ENCODE results near the gene MRNIP. TPM values are rescaled to one million over a fixed set of nuclear protein-coding genes. Genes with fewer than 3 reads are reported as not detected.

MRNIP gene
- total RNA-seq, 2 donors from 2014 or later: 23.4 to 34.8 TPM

DNA sequence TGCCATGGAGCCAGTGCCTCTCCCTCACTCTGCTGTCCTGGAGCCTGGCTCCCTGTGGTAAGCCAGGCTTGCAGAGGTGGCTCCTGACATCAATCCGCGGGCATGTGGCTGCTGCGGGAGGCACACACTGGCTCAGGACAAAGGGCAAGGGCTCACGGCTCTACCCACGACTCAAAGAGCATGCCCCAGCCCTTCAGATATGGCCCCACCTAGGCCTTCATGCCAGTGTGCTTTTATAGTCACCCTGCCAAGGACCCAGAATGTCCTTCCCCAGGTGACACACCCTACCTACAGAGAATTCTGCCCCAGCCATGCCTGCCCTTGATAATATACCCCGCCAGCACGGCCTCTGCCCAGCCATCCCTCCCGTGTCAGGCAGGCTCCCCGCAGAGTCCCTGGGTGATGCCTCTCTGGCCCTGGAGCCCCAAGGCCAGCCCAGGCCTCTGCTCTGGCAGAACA lies 53.5 kb downstream of the MRNIP start:
- TF ChIP-seq, protein P1, sequence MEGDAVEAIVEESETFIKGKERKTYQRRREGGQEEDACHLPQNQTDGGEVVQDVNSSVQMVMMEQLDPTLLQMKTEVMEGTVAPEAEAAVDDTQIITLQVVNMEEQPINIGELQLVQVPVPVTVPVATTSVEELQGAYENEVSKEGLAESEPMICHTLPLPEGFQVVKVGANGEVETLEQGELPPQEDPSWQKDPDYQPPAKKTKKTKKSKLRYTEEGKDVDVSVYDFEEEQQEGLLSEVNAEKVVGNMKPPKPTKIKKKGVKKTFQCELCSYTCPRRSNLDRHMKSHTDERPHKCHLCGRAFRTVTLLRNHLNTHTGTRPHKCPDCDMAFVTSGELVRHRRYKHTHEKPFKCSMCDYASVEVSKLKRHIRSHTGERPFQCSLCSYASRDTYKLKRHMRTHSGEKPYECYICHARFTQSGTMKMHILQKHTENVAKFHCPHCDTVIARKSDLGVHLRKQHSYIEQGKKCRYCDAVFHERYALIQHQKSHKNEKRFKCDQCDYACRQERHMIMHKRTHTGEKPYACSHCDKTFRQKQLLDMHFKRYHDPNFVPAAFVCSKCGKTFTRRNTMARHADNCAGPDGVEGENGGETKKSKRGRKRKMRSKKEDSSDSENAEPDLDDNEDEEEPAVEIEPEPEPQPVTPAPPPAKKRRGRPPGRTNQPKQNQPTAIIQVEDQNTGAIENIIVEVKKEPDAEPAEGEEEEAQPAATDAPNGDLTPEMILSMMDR (IDR thresholded peaks at IDR 0.05): no peak
- TF ChIP-seq POLR2A (IDR thresholded peaks at IDR 0.05): peak in 1 of 3 donors; percentile 5
- intact Hi-C loops (cut with DNase I): loop anchor here (10.0 kb wide), 1 partner anchor 100 kb away; the partner anchor contains the start of gene TBC1D9B
- H3K27ac ChIP-seq: peak overlapping the region; percentile 85 to 95 (median 91)
- no peaks in the 10 kb centered on the region for H3K36me3 ChIP-seq (replicated peaks in 1 of 2; ENCODE audit: insufficient read depth in 1 of 2, low read depth in 2 of 2)
- H3K27me3 ChIP-seq: no peaks in the 10 kb centered on the region
- WGBS, 2 donors: 13 to 20% methylated on average over 8 to 9 of the region's 9 CpGs
- ATAC-seq (peak; percentile 2), DNase-seq (peak in 2 of 4 donors; percentile 39 to 52)
- peaks cover 52% of the 10 kb centered on the region for H3K4me1 ChIP-seq
- peak overlapping the region in 1 of 2 donors; percentile 72 for H3K4me3 ChIP-seq
- H3K9me3 ChIP-seq: no peaks in the 10 kb centered on the region

DNA sequence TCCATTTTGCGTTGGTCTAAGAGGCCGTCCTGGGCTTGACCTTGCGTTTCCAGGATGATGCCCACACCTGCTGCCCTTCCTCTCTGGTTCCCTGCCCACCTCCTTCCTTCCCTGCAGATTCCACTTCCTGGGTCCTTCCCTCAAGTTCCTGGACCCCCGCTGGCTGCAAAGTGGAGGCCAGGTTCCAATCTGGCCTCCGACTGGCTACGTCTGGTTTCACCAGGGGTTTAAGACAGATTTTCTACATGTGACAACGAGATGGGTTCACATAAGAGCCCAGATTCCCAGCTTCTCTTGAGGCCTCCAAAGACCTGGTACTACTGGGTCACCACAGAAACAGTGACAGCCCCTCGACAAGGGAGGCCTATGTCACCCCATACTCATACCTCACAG lies 54.1 kb downstream of the MRNIP start:
- no peaks in the 10 kb centered on the region for H3K9me3 ChIP-seq
- DNase-seq (no peak), ATAC-seq (no peak)
- no peak overlapping the region for H3K4me3 ChIP-seq
- WGBS, 2 donors: 73 to 81% methylated on average over 6 to 8 of the region's 8 CpGs
- H3K27ac ChIP-seq: peak overlapping the region in 3 of 4 donors; percentile 85 to 95 (median 94)
- intact Hi-C loops (cut with DNase I): loop anchor here (10.0 kb wide), 1 partner anchor 100 kb away; the partner anchor contains the start of gene TBC1D9B
- no peak for TF ChIP-seq POLR2A (IDR thresholded peaks at IDR 0.05)
- TF ChIP-seq, protein P1 (IDR thresholded peaks at IDR 0.05): no peak
- H3K4me1 ChIP-seq: peaks cover 52% of the 10 kb centered on the region
- H3K27me3 ChIP-seq: no peaks in the 10 kb centered on the region
- H3K36me3 ChIP-seq (replicated peaks in 1 of 2; ENCODE audit: insufficient read depth in 1 of 2, low read depth in 2 of 2): peaks cover 0 to 5% of the 10 kb centered on the region in 2 donors

DNA sequence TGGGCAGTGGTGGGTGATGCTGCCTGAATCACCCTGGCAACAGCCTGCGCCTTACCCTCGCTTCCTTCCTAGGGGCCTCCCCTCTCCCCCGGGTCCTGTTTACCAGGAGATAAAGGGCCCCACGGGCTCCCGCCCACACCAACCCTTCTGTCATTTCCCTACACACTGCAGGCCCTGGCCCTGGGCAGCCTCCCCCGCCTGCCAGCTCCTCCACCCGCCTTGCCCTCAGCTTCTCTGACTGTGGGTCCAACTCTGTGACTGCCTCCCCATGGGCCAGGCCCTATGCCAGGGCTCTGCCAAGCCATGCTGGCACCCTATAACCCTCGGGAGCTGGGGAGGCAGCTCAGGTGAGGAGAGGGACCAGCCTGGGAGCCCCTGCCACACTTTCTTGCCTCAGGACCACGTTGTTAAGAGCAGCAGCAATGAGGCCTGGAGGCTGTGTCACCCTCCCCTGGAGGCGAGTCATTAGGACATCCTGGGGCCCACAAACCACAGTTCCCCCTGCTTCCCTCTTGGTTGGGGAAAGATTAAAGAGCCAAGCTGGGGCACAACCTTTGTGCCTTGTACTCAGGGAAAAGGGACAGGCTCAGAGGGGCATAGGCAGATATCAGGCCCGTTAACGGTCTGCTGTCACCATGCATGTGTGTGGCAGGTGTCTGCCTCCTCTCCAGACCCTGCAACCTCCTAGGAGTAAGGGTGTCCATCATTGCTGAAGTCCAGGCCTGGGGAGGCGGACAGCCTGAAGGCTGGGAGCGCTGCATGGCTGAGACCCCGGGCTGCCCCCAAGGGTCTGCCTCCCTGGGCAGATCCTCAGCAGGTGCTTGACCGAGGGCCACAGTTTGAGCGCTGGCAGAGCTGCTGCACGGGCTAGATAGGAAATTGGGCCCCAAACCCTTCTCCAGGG lies 54.7 kb downstream of the MRNIP start:
- intact Hi-C loops (cut with DNase I): loop anchor here (10.0 kb wide), 1 partner anchor 101 kb away; the partner anchor contains the start of gene TBC1D9B
- Histone ChIP-seq H3K4me3 (no peak overlapping the region), H3K4me1 (peaks cover 52% of the 10 kb centered on the region), H3K27ac (peak overlapping the region in 2 of 4 donors; percentile 32 to 94), H3K27me3 (no peaks in the 10 kb centered on the region), H3K36me3 (replicated peaks in 1 of 2; ENCODE audit: insufficient read depth in 1 of 2, low read depth in 2 of 2) (peaks cover 0 to 12% of the 10 kb centered on the region in 2 donors), H3K9me3 (no peaks in the 10 kb centered on the region)
- no peak for ATAC-seq
- WGBS, 2 donors: 56 to 59% methylated on average over 11 to 17 of the region's 18 CpGs
- DNase-seq: no peak
- TF ChIP-seq POLR2A (IDR thresholded peaks at IDR 0.05): no peak
- TF ChIP-seq, protein P1 (IDR thresholded peaks at IDR 0.05): no peak

DNA sequence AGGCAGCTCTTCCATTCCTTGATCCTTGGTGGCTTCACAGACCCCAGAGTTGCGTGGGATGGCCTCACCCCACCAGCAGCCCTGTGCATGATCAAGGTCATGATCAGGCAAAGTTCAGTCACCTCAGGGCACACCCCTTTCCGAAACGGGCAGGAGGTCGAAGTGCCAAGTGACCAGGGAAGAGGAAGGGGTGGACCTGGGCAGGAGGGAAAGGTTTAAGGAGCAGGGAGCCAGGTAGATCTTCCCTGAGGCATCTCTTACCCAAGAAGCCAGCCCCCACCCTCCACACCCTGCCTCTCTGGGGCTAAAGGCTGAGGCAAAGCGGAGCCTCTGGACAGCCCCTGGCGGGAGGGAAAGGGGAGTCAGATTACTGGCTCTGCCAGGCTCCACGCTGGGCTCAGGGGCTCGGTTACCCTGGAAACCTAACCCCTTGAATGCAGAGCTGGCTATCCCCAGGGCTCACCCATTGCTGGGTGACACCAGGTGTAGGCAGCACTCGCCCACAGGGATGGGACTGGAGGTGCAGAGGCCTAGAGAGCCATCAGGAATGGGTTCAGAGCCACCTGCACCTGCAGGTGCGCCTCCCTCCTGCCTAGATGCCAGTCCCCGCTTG lies 55.6 kb downstream of the MRNIP start:
- H3K4me3 ChIP-seq: no peak overlapping the region
- no peak for TF ChIP-seq POLR2A (IDR thresholded peaks at IDR 0.05)
- TF ChIP-seq, protein P1 (IDR thresholded peaks at IDR 0.05): no peak
- 54 to 70% methylated on average over 5 to 10 of the region's 11 CpGs for WGBS, 2 donors
- no peaks in the 10 kb centered on the region for H3K9me3 ChIP-seq
- H3K27ac ChIP-seq: peak overlapping the region in 2 of 4 donors; percentile 2 to 94
- ATAC-seq: no peak
- no peaks in the 10 kb centered on the region for H3K27me3 ChIP-seq
- intact Hi-C loops (cut with DNase I): loop anchor here (10.0 kb wide), 1 partner anchor 102 kb away; the partner anchor contains the start of gene TBC1D9B
- no peak for DNase-seq
- H3K36me3 ChIP-seq (replicated peaks in 1 of 2; ENCODE audit: insufficient read depth in 1 of 2, low read depth in 2 of 2): peaks cover 0 to 14% of the 10 kb centered on the region in 2 donors
- peaks cover 48% of the 10 kb centered on the region for H3K4me1 ChIP-seq

Data from body of pancreas (tissue), 4 donors.